ENCODE results near the gene RHEBL1. TPM values are rescaled to one million over a fixed set of nuclear protein-coding genes. Genes with fewer than 3 reads are reported as not detected.

RHEBL1 gene
- total RNA-seq, 1 donor from 2014 or later: 0.95 TPM

DNA sequence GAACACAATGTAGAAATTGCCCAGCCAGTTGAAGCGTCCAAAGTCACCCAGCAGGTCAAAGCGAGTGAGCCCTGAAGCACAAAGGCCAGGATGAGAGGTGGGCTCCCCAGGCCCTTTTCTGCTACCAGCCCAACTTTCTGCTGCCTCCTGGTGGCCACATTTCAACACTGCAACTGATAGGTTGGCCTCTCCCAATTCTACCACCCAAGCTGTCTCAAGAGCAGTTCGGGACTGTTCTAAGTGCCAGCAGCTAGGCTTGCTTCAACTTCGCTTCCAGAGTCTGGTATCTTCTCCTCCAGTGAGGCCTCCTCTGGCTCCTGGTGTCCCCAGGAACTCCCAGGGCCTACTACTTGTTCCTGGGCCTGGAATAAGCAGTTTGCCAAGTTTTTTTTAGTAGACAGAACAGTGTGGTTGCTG is 28.3 kb upstream of the RHEBL1 start:
- DNase-seq (ENCODE audit: low spot score): no peak
- Mint-ChIP-seq H3K27me3 (ENCODE audit: low read depth) (peaks cover 15% of the 10 kb centered on the region), H3K4me3 (ENCODE audit: unreplicated experiment) (no peak overlapping the region), H3K9me3 (ENCODE audit: low read depth) (no peaks in the 10 kb centered on the region), H3K27ac (ENCODE audit: unreplicated experiment) (no peak overlapping the region), H3K36me3 (ENCODE audit: low read depth) (peaks cover 34% of the 10 kb centered on the region), H3K4me1 (ENCODE audit: low read depth) (peaks cover 12% of the 10 kb centered on the region)
- TF ChIP-seq, protein P1, sequence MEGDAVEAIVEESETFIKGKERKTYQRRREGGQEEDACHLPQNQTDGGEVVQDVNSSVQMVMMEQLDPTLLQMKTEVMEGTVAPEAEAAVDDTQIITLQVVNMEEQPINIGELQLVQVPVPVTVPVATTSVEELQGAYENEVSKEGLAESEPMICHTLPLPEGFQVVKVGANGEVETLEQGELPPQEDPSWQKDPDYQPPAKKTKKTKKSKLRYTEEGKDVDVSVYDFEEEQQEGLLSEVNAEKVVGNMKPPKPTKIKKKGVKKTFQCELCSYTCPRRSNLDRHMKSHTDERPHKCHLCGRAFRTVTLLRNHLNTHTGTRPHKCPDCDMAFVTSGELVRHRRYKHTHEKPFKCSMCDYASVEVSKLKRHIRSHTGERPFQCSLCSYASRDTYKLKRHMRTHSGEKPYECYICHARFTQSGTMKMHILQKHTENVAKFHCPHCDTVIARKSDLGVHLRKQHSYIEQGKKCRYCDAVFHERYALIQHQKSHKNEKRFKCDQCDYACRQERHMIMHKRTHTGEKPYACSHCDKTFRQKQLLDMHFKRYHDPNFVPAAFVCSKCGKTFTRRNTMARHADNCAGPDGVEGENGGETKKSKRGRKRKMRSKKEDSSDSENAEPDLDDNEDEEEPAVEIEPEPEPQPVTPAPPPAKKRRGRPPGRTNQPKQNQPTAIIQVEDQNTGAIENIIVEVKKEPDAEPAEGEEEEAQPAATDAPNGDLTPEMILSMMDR (IDR thresholded peaks at IDR 0.05): peak; percentile 82

DNA sequence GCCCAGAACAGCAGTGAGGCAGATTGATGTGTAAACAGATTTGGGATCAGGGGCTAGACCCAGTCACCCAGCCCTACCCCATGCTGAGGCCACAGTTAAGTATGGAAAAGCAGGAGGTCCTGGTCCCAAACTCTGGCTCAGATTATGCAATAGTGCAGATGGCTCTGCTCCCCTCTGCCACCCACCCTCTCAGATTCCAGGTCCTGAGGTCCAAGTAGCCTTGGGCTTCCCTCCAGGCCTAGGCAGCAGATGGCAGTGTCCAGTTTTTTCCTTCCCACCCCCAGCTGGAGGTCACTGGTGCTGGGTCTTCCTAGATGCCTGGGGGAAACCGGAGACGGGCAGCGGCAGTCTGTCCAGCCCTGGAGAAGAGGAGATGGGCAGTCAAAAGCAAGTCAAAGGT is 27.6 kb upstream of the RHEBL1 start:
- Mint-ChIP-seq H3K4me3 (ENCODE audit: unreplicated experiment) (no peak overlapping the region), H3K4me1 (ENCODE audit: low read depth) (peaks cover 12% of the 10 kb centered on the region), H3K9me3 (ENCODE audit: low read depth) (no peaks in the 10 kb centered on the region), H3K36me3 (ENCODE audit: low read depth) (peaks cover 34% of the 10 kb centered on the region), H3K27me3 (ENCODE audit: low read depth) (peaks cover 15% of the 10 kb centered on the region), H3K27ac (ENCODE audit: unreplicated experiment) (no peak overlapping the region)
- TF ChIP-seq, protein P1 (IDR thresholded peaks at IDR 0.05): no peak
- no peak for DNase-seq (ENCODE audit: low spot score)

DNA sequence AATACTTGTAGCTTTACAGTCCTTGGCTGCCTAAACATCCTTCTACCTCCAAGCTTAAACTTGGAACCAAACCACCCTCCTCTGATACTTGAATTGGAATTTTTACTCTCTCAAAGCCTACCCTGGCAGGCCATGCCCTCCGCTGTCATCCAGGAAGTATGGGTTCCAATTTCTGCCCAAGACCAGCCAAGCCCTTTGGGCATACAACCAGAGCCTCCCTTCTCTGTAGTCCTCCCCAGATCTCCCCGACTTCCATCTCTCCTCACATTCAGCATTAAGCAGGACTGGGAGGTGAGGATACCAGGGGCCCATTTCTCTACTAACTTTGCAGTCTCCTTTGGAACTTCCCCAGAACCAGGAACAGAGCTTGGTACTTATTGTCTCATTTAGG is 25.2 kb upstream of the RHEBL1 start:
- DNase-seq (ENCODE audit: low spot score): no peak
- Mint-ChIP-seq H3K4me3 (ENCODE audit: unreplicated experiment) (no peak overlapping the region), H3K27ac (ENCODE audit: unreplicated experiment) (no peak overlapping the region), H3K4me1 (ENCODE audit: low read depth) (peaks cover 25% of the 10 kb centered on the region), H3K27me3 (ENCODE audit: low read depth) (peaks cover 24% of the 10 kb centered on the region), H3K36me3 (ENCODE audit: low read depth) (peaks cover 20% of the 10 kb centered on the region), H3K9me3 (ENCODE audit: low read depth) (no peaks in the 10 kb centered on the region)
- TF ChIP-seq, protein P1 (IDR thresholded peaks at IDR 0.05): no peak

DNA sequence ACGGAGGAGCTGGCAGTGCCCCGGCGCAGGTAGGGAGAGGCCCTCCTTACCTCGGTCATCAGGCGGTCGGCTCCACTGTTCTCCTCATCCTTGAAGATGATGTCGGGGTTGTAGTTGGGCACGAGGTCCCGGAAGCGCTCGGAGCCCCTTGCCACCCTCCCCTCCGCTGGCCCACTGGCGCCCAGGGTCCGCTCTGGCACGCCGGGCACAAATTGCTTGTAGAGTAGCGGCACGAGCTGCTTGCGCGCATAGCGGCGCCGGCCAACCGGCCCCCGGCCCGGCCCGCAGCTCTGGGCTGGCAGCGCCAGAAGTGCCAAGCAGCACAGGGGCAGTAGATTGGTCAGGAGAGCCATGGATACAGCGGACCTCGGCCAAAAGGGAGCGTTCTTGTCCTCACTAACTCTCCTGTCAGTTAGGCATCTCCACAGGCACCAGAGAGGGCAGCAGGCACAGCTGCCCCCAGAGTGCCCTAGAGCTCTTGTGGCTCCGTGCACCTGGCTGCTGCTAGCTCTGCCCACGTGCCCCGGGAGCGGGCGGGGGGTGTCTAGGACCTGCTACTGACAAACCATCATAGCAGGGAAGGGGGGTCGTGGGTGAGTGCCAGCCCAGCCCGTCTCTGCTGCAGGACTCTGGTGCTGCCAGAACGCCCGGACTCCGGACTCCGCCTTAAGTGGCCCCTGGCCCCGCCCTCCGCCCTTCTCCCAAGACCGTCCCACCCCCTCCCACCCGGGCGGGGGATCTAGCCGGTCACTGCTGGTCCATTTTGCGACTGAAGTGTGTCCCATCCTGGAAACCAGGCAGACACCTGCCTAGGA is 24.6 kb upstream of the RHEBL1 start, which contains the start of gene DHH:
TSS of gene DHH (minus strand) at position 642 of the 815 bp plus-strand sequence. CDS start at position 353, 289 bp downstream.
- Mint-ChIP-seq H3K9me3 (ENCODE audit: low read depth) (no peaks in the 10 kb centered on the region), H3K27ac (ENCODE audit: unreplicated experiment) (no peak within 1 kb of the TSS), H3K36me3 (ENCODE audit: low read depth) (peaks cover 16% of the 10 kb centered on the region), H3K27me3 (ENCODE audit: low read depth) (peaks cover 26% of the 10 kb centered on the region), H3K4me1 (ENCODE audit: low read depth) (peaks cover 28% of the 10 kb centered on the region), H3K4me3 (ENCODE audit: unreplicated experiment) (no peak within 1 kb of the TSS)
- TF ChIP-seq, protein P1 (IDR thresholded peaks at IDR 0.05): no peak
- DNase-seq (ENCODE audit: low spot score): no peak

DNA sequence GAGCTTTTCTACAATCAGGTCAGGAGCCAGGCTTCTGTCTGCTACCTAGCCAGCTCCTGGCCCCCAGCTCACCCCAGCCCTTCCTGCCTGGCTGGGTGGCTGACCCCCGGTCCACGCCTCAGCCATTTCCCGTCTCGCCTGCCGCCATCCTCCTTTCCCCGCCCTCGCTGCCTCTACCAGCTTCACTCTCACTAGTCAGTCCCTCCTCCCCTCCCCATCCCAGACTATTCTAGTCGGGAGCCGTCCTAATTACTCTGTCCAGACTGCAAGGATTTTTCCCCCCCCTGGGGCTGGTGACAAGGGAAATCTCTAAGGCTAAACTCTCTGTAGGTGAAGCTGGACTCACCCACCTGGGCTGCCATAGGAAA is 24.0 kb upstream of the RHEBL1 start:
- Mint-ChIP-seq H3K27me3 (ENCODE audit: low read depth) (peaks cover 26% of the 10 kb centered on the region), H3K4me1 (ENCODE audit: low read depth) (peaks cover 28% of the 10 kb centered on the region), H3K9me3 (ENCODE audit: low read depth) (no peaks in the 10 kb centered on the region), H3K4me3 (ENCODE audit: unreplicated experiment) (no peak overlapping the region), H3K36me3 (ENCODE audit: low read depth) (peaks cover 14% of the 10 kb centered on the region), H3K27ac (ENCODE audit: unreplicated experiment) (no peak overlapping the region)
- no peak for DNase-seq (ENCODE audit: low spot score)
- TF ChIP-seq, protein P1 (IDR thresholded peaks at IDR 0.05): no peak

Measured in chondrocyte (in vitro differentiated cells).